Activated naive CD4-positive, alpha-beta T cell treated with anti-CD3 and anti-CD28 coated beads for 36 hours (primary cell): ENCODE measurements around the gene MCM5. TPM values are rescaled to one million over a fixed set of nuclear protein-coding genes. Genes with fewer than 3 reads are reported as not detected.
"Not testable (repeated sequence)": the region's sequence is repeated elsewhere in the genome, so short reads cannot be mapped to it uniquely, and the experiment has no call there.

Source experiments
- CTCF ChIA-PET: fragments of 350-600 bp; sonication (Branson Sonifier 250); formaldehyde crosslinking; loops from one replicate; lab custom pipeline; 2021; ENCODE audit warnings: antibody characterized with exemption; lab: Charles Lee
- DNase-seq: peaks from one replicate; pipeline ENCODE4 v3.0.0-alpha.2; 2020
- H3K27ac Mint-ChIP-seq: one replicate; pipeline ENCODE4 v1.8.0; 2021; ENCODE audit warnings: mild to moderate bottlenecking, mixed read lengths
- H3K27me3 Mint-ChIP-seq: one replicate; pipeline ENCODE4 v1.8.0; 2021; ENCODE audit warnings: low read depth, mixed read lengths
- H3K36me3 Mint-ChIP-seq: one replicate; pipeline ENCODE4 v1.8.0; 2021; ENCODE audit warnings: low read depth, mixed read lengths
- H3K4me1 Mint-ChIP-seq: one replicate; pipeline ENCODE4 v1.8.0; 2021; ENCODE audit warnings: low read depth, mixed read lengths
- H3K4me3 Mint-ChIP-seq: one replicate; pipeline ENCODE4 v1.8.0; 2021; ENCODE audit warnings: mild to moderate bottlenecking, moderate library complexity, mixed read lengths
- H3K9me3 Mint-ChIP-seq: one replicate; pipeline ENCODE4 v1.8.0; 2021; ENCODE audit warnings: mixed read lengths
- intact Hi-C: fragments of 100-400 bp; cut with micrococcal nuclease; formaldehyde crosslinking; loops from one replicate; pipeline ENCODE4 v1.15.1; 2023
- total RNA-seq, 2 experiments: library from RNA; stranded (reverse); gene quantifications; one replicate each; pipeline ENCODE4 v1.2.3, GENCODE V29; 2021

Gene MCM5
- total RNA-seq, 2 experiments from 2014 or later: 293 to 301 TPM

- Mint-ChIP-seq H3K4me1 (no peaks in the 10 kb centered on the region), H3K27me3 (no peaks in the 10 kb centered on the region), H3K4me3 (no peak overlapping the region), H3K9me3 (no peaks in the 10 kb centered on the region), H3K36me3 (peaks cover 14% of the 10 kb centered on the region), H3K27ac (no peak overlapping the region)
- DNase-seq: no peak
- CTCF ChIA-PET: no interaction called here
- intact Hi-C loops: no loop called here
Measured at GRCh38 chr22:35452351-35452781, 52.4 kb downstream of the MCM5 start.

GRCh38 chr22:35452810-35453743, 53.1 kb downstream of the MCM5 start:
- intact Hi-C loops: no loop called here
- CTCF ChIA-PET: no interaction called here
- Mint-ChIP-seq H3K36me3 (peaks cover 12% of the 10 kb centered on the region), H3K9me3 (no peaks in the 10 kb centered on the region), H3K4me3 (no peak overlapping the region), H3K27me3 (no peaks in the 10 kb centered on the region), H3K27ac (no peak overlapping the region), H3K4me1 (no peaks in the 10 kb centered on the region)
- DNase-seq: no peak

GRCh38 chr22:35454416-35455054, 54.6 kb downstream of the MCM5 start:
- Mint-ChIP-seq H3K36me3 (peaks cover 8% of the 10 kb centered on the region), H3K4me3 (no peak overlapping the region), H3K27me3 (no peaks in the 10 kb centered on the region), H3K4me1 (no peaks in the 10 kb centered on the region), H3K27ac (no peak overlapping the region), H3K9me3 (no peaks in the 10 kb centered on the region)
- intact Hi-C loops: no loop called here
- CTCF ChIA-PET: no interaction called here
- DNase-seq: no peak

- intact Hi-C loops: no loop called here
- Mint-ChIP-seq H3K27ac (no peak overlapping the region), H3K4me1 (no peaks in the 10 kb centered on the region), H3K9me3 (no peaks in the 10 kb centered on the region), H3K36me3 (peaks cover 5% of the 10 kb centered on the region), H3K27me3 (no peaks in the 10 kb centered on the region), H3K4me3 (no peak overlapping the region)
- DNase-seq: no peak
- CTCF ChIA-PET: interaction anchor here (0.6 kb wide), 1 partner anchor 804 kb away, joined by 5 read pairs; no protein-coding TSS in a partner anchor
Measured at GRCh38 chr22:35455529-35455928, 55.6 kb downstream of the MCM5 start.

GRCh38 chr22:35456757-35457156, 56.8 kb downstream of the MCM5 start:
- Mint-ChIP-seq H3K4me1 (no peaks in the 10 kb centered on the region), H3K4me3 (no peak overlapping the region), H3K36me3 (no peaks in the 10 kb centered on the region), H3K27me3 (no peaks in the 10 kb centered on the region), H3K9me3 (no peaks in the 10 kb centered on the region), H3K27ac (no peak overlapping the region)
- CTCF ChIA-PET: interaction anchor here (0.6 to 0.7 kb wide), 2 partner anchors 302 to 609 kb away, joined by 3 to 5 read pairs; no protein-coding TSS in a partner anchor
- DNase-seq: no peak
- intact Hi-C loops: no loop called here

- CTCF ChIA-PET: no interaction called here
- intact Hi-C loops: no loop called here
- H3K27me3 Mint-ChIP-seq: no peaks in the 10 kb centered on the region
- no peak for DNase-seq
- no peak overlapping the region for H3K27ac Mint-ChIP-seq
- H3K4me1 Mint-ChIP-seq: no peaks in the 10 kb centered on the region
- no peaks in the 10 kb centered on the region for H3K36me3 Mint-ChIP-seq
- no peak overlapping the region for H3K4me3 Mint-ChIP-seq
- H3K9me3 Mint-ChIP-seq: no peaks in the 10 kb centered on the region
Measured at GRCh38 chr22:35457729-35458546, 58.0 kb downstream of the MCM5 start.

- CTCF ChIA-PET: no interaction called here
- Mint-ChIP-seq H3K27ac (peak overlapping the region; percentile 26), H3K9me3 (no peaks in the 10 kb centered on the region), H3K36me3 (peaks cover 4% of the 10 kb centered on the region), H3K27me3 (no peaks in the 10 kb centered on the region), H3K4me3 (no peak overlapping the region), H3K4me1 (no peaks in the 10 kb centered on the region)
- no peak for DNase-seq
- intact Hi-C loops: no loop called here
Measured at GRCh38 chr22:35458547-35459422, 58.8 kb downstream of the MCM5 start.

- CTCF ChIA-PET: no interaction called here
- H3K36me3 Mint-ChIP-seq: peaks cover 5% of the 10 kb centered on the region
- DNase-seq: no peak
- H3K27ac Mint-ChIP-seq: no peak overlapping the region
- H3K27me3 Mint-ChIP-seq: no peaks in the 10 kb centered on the region
- H3K9me3 Mint-ChIP-seq: no peaks in the 10 kb centered on the region
- intact Hi-C loops: no loop called here
- no peaks in the 10 kb centered on the region for H3K4me1 Mint-ChIP-seq
- H3K4me3 Mint-ChIP-seq: no peak overlapping the region
Measured at GRCh38 chr22:35459423-35459894, 59.5 kb downstream of the MCM5 start.

- H3K4me1 Mint-ChIP-seq, H3K4me3 Mint-ChIP-seq, H3K27ac Mint-ChIP-seq, H3K27me3 Mint-ChIP-seq, CTCF ChIA-PET, H3K36me3 Mint-ChIP-seq, DNase-seq, H3K9me3 Mint-ChIP-seq, intact Hi-C loops: not testable (repeated sequence)
Measured at GRCh38 chr22:35459976-35460375, 60.0 kb downstream of the MCM5 start.

GRCh38 chr22:35460688-35461087, 60.7 kb downstream of the MCM5 start:
- Mint-ChIP-seq H3K4me3 (no peak overlapping the region), H3K27ac (no peak overlapping the region), H3K9me3 (no peaks in the 10 kb centered on the region), H3K4me1 (no peaks in the 10 kb centered on the region), H3K36me3 (peaks cover 5% of the 10 kb centered on the region), H3K27me3 (no peaks in the 10 kb centered on the region)
- intact Hi-C loops: no loop called here
- CTCF ChIA-PET: interaction anchor here (0.8 kb wide), 1 partner anchor 31 kb away, joined by 6 read pairs; no protein-coding TSS in a partner anchor
- DNase-seq: no peak

- CTCF ChIA-PET: no interaction called here
- no peak for DNase-seq
- peaks cover 5% of the 10 kb centered on the region for H3K36me3 Mint-ChIP-seq
- intact Hi-C loops: no loop called here
- H3K4me1 Mint-ChIP-seq: no peaks in the 10 kb centered on the region
- no peaks in the 10 kb centered on the region for H3K9me3 Mint-ChIP-seq
- no peak overlapping the region for H3K27ac Mint-ChIP-seq
- no peak overlapping the region for H3K4me3 Mint-ChIP-seq
- H3K27me3 Mint-ChIP-seq: no peaks in the 10 kb centered on the region
Measured at GRCh38 chr22:35462498-35463230, 62.7 kb downstream of the MCM5 start.
